ENCODE data around the gene KANK2.

DNA sequence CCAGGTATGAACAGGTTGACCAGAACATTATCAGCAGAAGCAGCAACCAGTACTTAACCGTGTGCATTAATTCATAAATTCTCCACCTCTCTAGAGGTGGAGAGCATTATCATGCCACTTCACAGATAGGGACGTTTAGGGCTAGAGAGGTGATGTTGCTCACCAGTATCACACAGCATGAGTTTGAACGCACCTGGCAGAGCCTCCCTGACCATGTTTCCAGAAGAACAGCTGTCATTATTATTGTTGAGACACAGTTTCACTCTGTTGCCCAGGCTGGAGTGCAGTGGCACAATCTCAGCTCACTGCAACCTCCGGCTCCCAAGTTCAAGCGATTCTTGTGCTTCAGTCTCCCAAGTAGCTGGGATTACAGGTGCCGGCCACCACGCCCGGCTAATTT lies 6.8 kb downstream of the KANK2 start:
- TF ChIP-seq POLR2A (IDR thresholded peaks at IDR 0.05; ENCODE audit: extremely low read depth, insufficient read length) (no peak), CTCF (IDR thresholded peaks at IDR 0.05; ENCODE audit: low read depth, low read length) (no peak)

Data from NB4 (cell line).